Suppressor macrophage (primary cell): Measurements from ENCODE around the gene KCTD19.
A peak's percentile ranks its signal among the peaks of the same experiment; 100 is the strongest.
"Not testable (repeated sequence)": the region's sequence is repeated elsewhere in the genome, so short reads cannot be mapped to it uniquely, and the experiment has no call there.

ENCODE experiments used
- DNase-seq, 4 experiments: peaks; one replicate each; pipeline ENCODE4 v3.0.0-alpha.2; 2020 to 2022
- total RNA-seq, 17 experiments: gene quantifications; one replicate each; lab custom pipeline; 2026; ENCODE audit warnings: mixed read lengths in 6 of 17, inconsistent platforms in 3 of 17; lab: John Stamatoyannopoulos, UW

The KCTD19 gene
- total RNA-seq: 0 to 3.7 (median 0) reads per million in 17 experiments

GRCh38 chr16:67326472-67327309, at the start of gene KCTD19, which contains the start of gene LRRC36:
TSS of gene KCTD19 (minus strand) at chr16:67326741. CDS start at chr16:67326707, 34 bp downstream.
TSS of gene LRRC36 (plus strand) at chr16:67326815. CDS start at chr16:67326863, 48 bp downstream.
- peak in 3 of 4 experiments; percentile 14 to 51 (median 40) for DNase-seq

GRCh38 chr16:67376012-67376411, 49.5 kb upstream of the KCTD19 start:
- not testable (repeated sequence) for DNase-seq

GRCh38 chr16:67372664-67373063, 46.1 kb upstream of the KCTD19 start:
- DNase-seq: peak; percentile 26 to 79 (median 54)

GRCh38 chr16:67370661-67371060, 44.1 kb upstream of the KCTD19 start:
- DNase-seq: no peak

- DNase-seq: peak in 2 of 4 experiments; percentile 61 to 66
Measured at GRCh38 chr16:67364600-67365235, 38.2 kb upstream of the KCTD19 start.

GRCh38 chr16:67361038-67361437, 34.5 kb upstream of the KCTD19 start:
- no peak for DNase-seq

GRCh38 chr16:67359540-67360269, 33.2 kb upstream of the KCTD19 start:
- not testable (repeated sequence) for DNase-seq

GRCh38 chr16:67357561-67357960, 31.0 kb upstream of the KCTD19 start:
- DNase-seq: no peak

- no peak for DNase-seq
Measured at GRCh38 chr16:67356396-67356795, 29.9 kb upstream of the KCTD19 start.

- not testable (repeated sequence) for DNase-seq
Measured at GRCh38 chr16:67352463-67352862, 25.9 kb upstream of the KCTD19 start.

GRCh38 chr16:67350324-67350723, 23.8 kb upstream of the KCTD19 start:
- DNase-seq: no peak

- DNase-seq: peak; percentile 14 to 74 (median 46)
Measured at GRCh38 chr16:67349172-67349571, 22.6 kb upstream of the KCTD19 start.

- no peak for DNase-seq
Measured at GRCh38 chr16:67346341-67346740, 19.8 kb upstream of the KCTD19 start.

- DNase-seq: peak; percentile 8 to 35 (median 19)
Measured at GRCh38 chr16:67345401-67345800, 18.9 kb upstream of the KCTD19 start.

GRCh38 chr16:67342616-67343015, 16.1 kb upstream of the KCTD19 start:
- no peak for DNase-seq

- DNase-seq: no peak
Measured at GRCh38 chr16:67341250-67341649, 14.7 kb upstream of the KCTD19 start.

- peak in 1 of 4 experiments; percentile 29 for DNase-seq
Measured at GRCh38 chr16:67339453-67339852, 12.9 kb upstream of the KCTD19 start.

- no peak for DNase-seq
Measured at GRCh38 chr16:67336648-67337047, 10.1 kb upstream of the KCTD19 start.

- no peak for DNase-seq
Measured at GRCh38 chr16:67336116-67336515, 9.6 kb upstream of the KCTD19 start.

GRCh38 chr16:67333315-67333714, 6.8 kb upstream of the KCTD19 start:
- DNase-seq: no peak

- no peak for DNase-seq
Measured at GRCh38 chr16:67329901-67330300, 3.4 kb upstream of the KCTD19 start.

- peak in 3 of 4 experiments; percentile 33 to 55 (median 42) for DNase-seq
Measured at GRCh38 chr16:67327743-67328142, 1.2 kb upstream of the KCTD19 start.

GRCh38 chr16:67326115-67326471, 448 bp downstream of the KCTD19 start:
- no peak for DNase-seq
